GM12878 (cell line): ENCODE data around the gene MYO18B. TPM values are rescaled to one million over a fixed set of nuclear protein-coding genes. Genes with fewer than 3 reads are reported as not detected.

Experiments
- ATAC-seq: fragments of 200-7000 bp; cut with Tn5 transposase; 3 replicates; pipeline ENCODE4 v1.9.1; 2020; ENCODE audit warnings: mild to moderate bottlenecking, moderate library complexity
- BruUV-seq: library from RNA; stranded (reverse); fragments of 400-500 nt; replicated peaks from 2 replicates; lab custom pipeline; 2021; lab: Mats Ljungman, UMichigan
- CTCF ChIA-PET: fragments of 300-600 bp; sonication (Branson Sonifier 250); formaldehyde crosslinking; extraction: SDS; loops from one replicate; lab custom pipeline; 2021; ENCODE audit warnings: inconsistent platforms; lab: Yijun Ruan, JAX
- POLR2A ChIA-PET: fragments of 350-600 bp; formaldehyde crosslinking; extraction: SDS; loops from one replicate; lab custom pipeline; 2021; ENCODE audit warnings: inconsistent platforms; lab: Charles Lee
- RAD21 ChIA-PET: fragments of 300-600 bp; sonication (Branson Sonifier 250); formaldehyde crosslinking; loops from one replicate; lab custom pipeline; 2023; ENCODE audit warnings: antibody characterized with exemption; ENCODE audit not compliant: unreplicated experiment; lab: Charles Lee
- SMC1A ChIA-PET: fragments of 300-600 bp; sonication (Branson Sonifier 250); formaldehyde crosslinking; loops from one replicate; lab custom pipeline; 2023; ENCODE audit not compliant: unreplicated experiment, uncharacterized antibody; lab: Charles Lee
- DNase-seq: peaks from one replicate; pipeline ENCODE4 v3.0.0-alpha.2; 2011; ENCODE audit warnings: low read depth, low spot score
- FAIRE-seq: peaks from 3 replicates; lab custom pipeline; 2011; peaks lifted over from hg19 to GRCh38; lab: Jason Lieb, UNC
- H2AFZ ChIP-seq: 2 replicates; pipeline ENCODE4 v1.6.0; 2011; ENCODE audit warnings: low read depth, low read length, control low read depth; ENCODE audit not compliant: control insufficient read depth
- H3K27ac ChIP-seq: 2 replicates; pipeline ENCODE4 v1.5.1; 2011; ENCODE audit warnings: control low read depth; ENCODE audit not compliant: control insufficient read depth, insufficient read depth
- H3K27me3 ChIP-seq, 2 experiments: replicated peaks in 1 of 2; 2 replicates each; pipeline versions ENCODE4 v1.6.0 to v1.6.1; 2011; ENCODE audit warnings: low read length in 1 of 2; ENCODE audit not compliant: control insufficient read depth in 2 of 2, insufficient read depth in 2 of 2
- H3K36me3 ChIP-seq, 2 experiments: 2 replicates each; pipeline ENCODE4 v1.5.1; 2011; ENCODE audit warnings: low read length in 1 of 2; ENCODE audit not compliant: control insufficient read depth in 2 of 2, insufficient read depth in 2 of 2
- H3K4me1 ChIP-seq: 2 replicates; pipeline ENCODE4 v1.6.1; 2011; ENCODE audit warnings: mild to moderate bottlenecking, low read length, moderate library complexity, mixed read lengths; ENCODE audit not compliant: control insufficient read depth, insufficient read depth
- H3K4me2 ChIP-seq: 2 replicates; pipeline ENCODE4 v1.6.0; 2011; ENCODE audit warnings: control low read depth; ENCODE audit not compliant: control insufficient read depth, insufficient read depth
- H3K4me3 ChIP-seq: fragments of 200-600 bp; sonication (generic); 2 replicates; pipeline ENCODE4 v1.5.1; 2016
- H3K79me2 ChIP-seq: 2 replicates; pipeline ENCODE4 v1.6.0; 2011; ENCODE audit warnings: low read length; ENCODE audit not compliant: control insufficient read depth, insufficient read depth
- H3K9ac ChIP-seq: 2 replicates; pipeline ENCODE4 v1.8.0; 2011; ENCODE audit warnings: low read length, control low read depth, mixed read lengths; ENCODE audit not compliant: control insufficient read depth, insufficient read depth
- H3K9me3 ChIP-seq: replicated peaks from 3 replicates; pipeline ENCODE4 v1.5.1; 2011; ENCODE audit warnings: mild to moderate bottlenecking, low read length; ENCODE audit not compliant: control insufficient read depth, insufficient read depth
- H4K20me1 ChIP-seq: 2 replicates; pipeline ENCODE4 v1.6.0; 2011; ENCODE audit not compliant: control insufficient read depth, insufficient read depth
- BCL11A ChIP-seq: IDR thresholded peaks from 2 replicates; pipeline ENCODE4 v1.6.1; 2011; ENCODE audit warnings: low read depth, low read length
- EGR1 ChIP-seq, 2 experiments: IDR thresholded peaks; 1 replicate in 1 of 2; 2 replicates in 1 of 2; pipeline ENCODE4 v1.6.1; 2011 to 2012; ENCODE audit warnings: low read depth in 2 of 2, low read length in 2 of 2, borderline replicate concordance in 1 of 2, mild to moderate bottlenecking in 1 of 2, moderate library complexity in 1 of 2
- JUND ChIP-seq: IDR thresholded peaks from 2 replicates; pipeline ENCODE4 v1.6.1; 2012; ENCODE audit warnings: low read depth, mild to moderate bottlenecking, low read length, improper control_type of control experiment, moderate library complexity
- MTA2 ChIP-seq: fragments of 450-650 bp; IDR thresholded peaks from 2 replicates; pipeline ENCODE4 v1.6.1; 2016; ENCODE audit warnings: low read depth, mild to moderate bottlenecking, moderate library complexity
- PML ChIP-seq: IDR thresholded peaks from 2 replicates; pipeline ENCODE4 v1.6.1; 2012; ENCODE audit warnings: low read length, inconsistent platforms
- SREBF1 ChIP-seq: IDR thresholded peaks from 2 replicates; pipeline ENCODE4 v1.6.1; 2012; ENCODE audit warnings: mild to moderate bottlenecking, low read length
- TCF3 ChIP-seq: IDR thresholded peaks from 2 replicates; pipeline ENCODE4 v1.6.1; 2012; ENCODE audit warnings: low read depth, mild to moderate bottlenecking, low read length, borderline replicate concordance; ENCODE audit not compliant: insufficient read depth
- YBX1 ChIP-seq: fragments of 450-650 bp; IDR thresholded peaks from 2 replicates; pipeline ENCODE4 v1.6.1; 2016; ENCODE audit warnings: antibody characterized with exemption
- WGBS: methylation state at CpG from one replicate; pipeline ENCODE4 v1.1.6; 2016; ENCODE audit warnings: low lambda C conversion rate; ENCODE audit not compliant: insufficient replicate concordance, insufficient coverage; ENCODE audit errors: missing lambda C conversion rate; 5-methylcytosine and 5-hydroxymethylcytosine counted together
- in situ Hi-C: fragments of 300-500 bp; cut with MboI; formaldehyde crosslinking; loops from 9 replicates; pipeline ENCODE4 v1.14.3; 2018; ENCODE audit warnings: mixed read lengths
- intact Hi-C: fragments of 100-400 bp; cut with micrococcal nuclease; formaldehyde crosslinking; loops from one replicate; pipeline ENCODE4 v1.14.2; 2022; ENCODE audit not compliant: unreplicated experiment
- polyA plus RNA-seq, 11 experiments: library from polyadenylated mRNA; depleted of rRNA in 4 of 11; unstranded in 6 of 11; stranded (reverse) in 5 of 11; fragments of >200 nt; fragmentation: Nextera tagmentation in 4 of 11; fragmentation: Illumina TruSeq in 1 of 11; extraction: Ambion mirVana in 4 of 11; extraction: Trizol in 1 of 11; gene quantifications; 1 replicate in 1 of 11; 2 replicates in 10 of 11; pipeline versions ENCODE4 v1.2.1 to v1.2.3, GENCODE V29; 2011 to 2016; ENCODE audit warnings: inconsistent platforms in 2 of 11, missing spikeins in 2 of 11, low read depth in 1 of 11
- total RNA-seq, 4 experiments: library from RNA; depleted of rRNA in 3 of 4; stranded (reverse); fragments of >200 nt in 3 of 4; fragmentation: Illumina TruSeq in 1 of 4; extraction: Trizol in 1 of 4; gene quantifications; 2 replicates each; pipeline versions ENCODE4 v1.2.1 to v1.2.3, GENCODE V29; 2013 to 2021
- TF ChIP-seq, protein P1 (sequence below): fragments of 450-650 bp; IDR thresholded peaks from 2 replicates; pipeline ENCODE4 v1.6.1; 2016; ENCODE audit warnings: mild to moderate bottlenecking
- TF ChIP-seq, protein P2 (sequence below): IDR thresholded peaks from 2 replicates; pipeline ENCODE4 v1.6.1; 2012; ENCODE audit warnings: low read depth, low read length, improper control_type of control experiment
- TF ChIP-seq, protein P3 (sequence below): IDR thresholded peaks from 2 replicates; pipeline ENCODE4 v1.6.1; 2011; ENCODE audit warnings: borderline replicate concordance, low read depth, mild to moderate bottlenecking, moderate library complexity, low read length; ENCODE audit not compliant: insufficient read depth, poor library complexity, severe bottlenecking
- TF ChIP-seq, protein P4 (sequence below), 3 experiments: IDR thresholded peaks in 2 of 3; conservative IDR thresholded peaks in 1 of 3; 2 replicates each; pipeline ENCODE4 v1.5.1; 2011; ENCODE audit warnings: low read depth in 3 of 3, low read length in 3 of 3, mild to moderate bottlenecking in 3 of 3, control low read depth in 2 of 3, moderate library complexity in 2 of 3, inconsistent platforms in 1 of 3, mixed read lengths in 1 of 3; ENCODE audit not compliant: control insufficient read depth in 2 of 3, insufficient read depth in 1 of 3; ENCODE audit errors: extremely low read depth in 1 of 3
- TF ChIP-seq, protein P5 (sequence below): fragments of 450-650 bp; IDR thresholded peaks from 2 replicates; pipeline ENCODE4 v1.6.1; 2016; ENCODE audit warnings: mild to moderate bottlenecking

MYO18B gene
- total and polyA plus RNA-seq, 10 of the 15 experiments (the other 5 are each of a cell fraction or from before 2014, with no cell fraction given), result 0.05 to 2.1 (median 0.51) TPM; not detected in 1

DNA sequence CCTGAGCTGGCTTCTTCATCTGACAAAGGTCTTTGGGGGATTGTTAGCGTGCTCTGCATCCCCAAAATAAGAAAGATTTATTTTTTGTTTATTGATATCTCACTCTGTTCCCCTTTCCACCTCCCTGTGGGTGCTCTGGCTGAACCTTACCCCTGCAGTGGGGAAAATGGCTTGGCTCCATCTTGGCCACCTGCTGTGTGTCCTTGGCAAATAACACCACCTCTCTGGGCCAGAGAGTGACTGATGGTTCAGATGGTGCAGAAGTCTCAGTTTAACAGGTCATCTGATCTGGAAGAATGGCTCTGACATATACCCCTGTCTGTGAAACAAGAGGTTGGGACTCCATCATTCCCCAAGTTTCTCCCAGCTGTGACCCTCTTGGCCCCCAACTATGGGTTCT lies 157.6 kb downstream of the MYO18B start:
- intact Hi-C loops (loop anchor here (5.0 kb wide), 1 partner anchor 433 kb away; no protein-coding TSS in a partner anchor), in situ Hi-C loops (loop anchor here (5.0 kb wide), 1 partner anchor 433 kb away; no protein-coding TSS in a partner anchor)
- Histone ChIP-seq H3K4me2 (no peak overlapping the region), H3K27me3 (no peaks in the 10 kb centered on the region; a peak in 1 of 4 replicates), H3K9me3 (no peaks in the 10 kb centered on the region; the same call in 2 of the 3 replicates), H2AFZ (no peak overlapping the region), H3K79me2 (no peaks in the 10 kb centered on the region), H4K20me1 (no peaks in the 10 kb centered on the region), H3K9ac (no peak overlapping the region), H3K27ac (no peak overlapping the region), H3K36me3 (no peaks in the 10 kb centered on the region), H3K4me1 (no peaks in the 10 kb centered on the region), H3K4me3 (no peak overlapping the region)
- ChIA-PET POLR2A (no interaction called here), CTCF (no interaction called here), SMC1A (no interaction called here), RAD21 (no interaction called here)
- no TSS peak for BruUV-seq
- TF ChIP-seq EGR1 (IDR thresholded peaks at IDR 0.05; ENCODE audit: borderline replicate concordance in 1 of 2, low read depth in 2 of 2, low read length in 2 of 2), result no peak
- TF ChIP-seq, protein P1, sequence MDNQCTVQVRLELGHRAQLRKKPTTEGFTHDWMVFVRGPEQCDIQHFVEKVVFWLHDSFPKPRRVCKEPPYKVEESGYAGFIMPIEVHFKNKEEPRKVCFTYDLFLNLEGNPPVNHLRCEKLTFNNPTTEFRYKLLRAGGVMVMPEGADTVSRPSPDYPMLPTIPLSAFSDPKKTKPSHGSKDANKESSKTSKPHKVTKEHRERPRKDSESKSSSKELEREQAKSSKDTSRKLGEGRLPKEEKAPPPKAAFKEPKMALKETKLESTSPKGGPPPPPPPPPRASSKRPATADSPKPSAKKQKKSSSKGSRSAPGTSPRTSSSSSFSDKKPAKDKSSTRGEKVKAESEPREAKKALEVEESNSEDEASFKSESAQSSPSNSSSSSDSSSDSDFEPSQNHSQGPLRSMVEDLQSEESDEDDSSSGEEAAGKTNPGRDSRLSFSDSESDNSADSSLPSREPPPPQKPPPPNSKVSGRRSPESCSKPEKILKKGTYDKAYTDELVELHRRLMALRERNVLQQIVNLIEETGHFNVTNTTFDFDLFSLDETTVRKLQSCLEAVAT, result no peak
- TF ChIP-seq, protein P2, sequence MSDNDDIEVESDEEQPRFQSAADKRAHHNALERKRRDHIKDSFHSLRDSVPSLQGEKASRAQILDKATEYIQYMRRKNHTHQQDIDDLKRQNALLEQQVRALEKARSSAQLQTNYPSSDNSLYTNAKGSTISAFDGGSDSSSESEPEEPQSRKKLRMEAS, result no peak
- TF ChIP-seq, protein P3, sequence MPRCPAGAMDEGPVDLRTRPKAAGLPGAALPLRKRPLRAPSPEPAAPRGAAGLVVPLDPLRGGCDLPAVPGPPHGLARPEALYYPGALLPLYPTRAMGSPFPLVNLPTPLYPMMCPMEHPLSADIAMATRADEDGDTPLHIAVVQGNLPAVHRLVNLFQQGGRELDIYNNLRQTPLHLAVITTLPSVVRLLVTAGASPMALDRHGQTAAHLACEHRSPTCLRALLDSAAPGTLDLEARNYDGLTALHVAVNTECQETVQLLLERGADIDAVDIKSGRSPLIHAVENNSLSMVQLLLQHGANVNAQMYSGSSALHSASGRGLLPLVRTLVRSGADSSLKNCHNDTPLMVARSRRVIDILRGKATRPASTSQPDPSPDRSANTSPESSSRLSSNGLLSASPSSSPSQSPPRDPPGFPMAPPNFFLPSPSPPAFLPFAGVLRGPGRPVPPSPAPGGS, result no peak
- TF ChIP-seq MTA2, result no peak
- TF ChIP-seq, protein P4, sequence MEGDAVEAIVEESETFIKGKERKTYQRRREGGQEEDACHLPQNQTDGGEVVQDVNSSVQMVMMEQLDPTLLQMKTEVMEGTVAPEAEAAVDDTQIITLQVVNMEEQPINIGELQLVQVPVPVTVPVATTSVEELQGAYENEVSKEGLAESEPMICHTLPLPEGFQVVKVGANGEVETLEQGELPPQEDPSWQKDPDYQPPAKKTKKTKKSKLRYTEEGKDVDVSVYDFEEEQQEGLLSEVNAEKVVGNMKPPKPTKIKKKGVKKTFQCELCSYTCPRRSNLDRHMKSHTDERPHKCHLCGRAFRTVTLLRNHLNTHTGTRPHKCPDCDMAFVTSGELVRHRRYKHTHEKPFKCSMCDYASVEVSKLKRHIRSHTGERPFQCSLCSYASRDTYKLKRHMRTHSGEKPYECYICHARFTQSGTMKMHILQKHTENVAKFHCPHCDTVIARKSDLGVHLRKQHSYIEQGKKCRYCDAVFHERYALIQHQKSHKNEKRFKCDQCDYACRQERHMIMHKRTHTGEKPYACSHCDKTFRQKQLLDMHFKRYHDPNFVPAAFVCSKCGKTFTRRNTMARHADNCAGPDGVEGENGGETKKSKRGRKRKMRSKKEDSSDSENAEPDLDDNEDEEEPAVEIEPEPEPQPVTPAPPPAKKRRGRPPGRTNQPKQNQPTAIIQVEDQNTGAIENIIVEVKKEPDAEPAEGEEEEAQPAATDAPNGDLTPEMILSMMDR (IDR thresholded peaks at IDR 0.05 in 2 of 3, conservative IDR thresholded peaks at IDR 0.05 in 1 of 3; ENCODE audit: control insufficient read depth in 2 of 3, extremely low read depth in 1 of 3, insufficient read depth in 1 of 3, low read depth in 3 of 3, low read length in 3 of 3), result no peak
- no peak for TF ChIP-seq TCF3
- no peak for TF ChIP-seq JUND
- no peak for TF ChIP-seq PML
- TF ChIP-seq, protein P5, sequence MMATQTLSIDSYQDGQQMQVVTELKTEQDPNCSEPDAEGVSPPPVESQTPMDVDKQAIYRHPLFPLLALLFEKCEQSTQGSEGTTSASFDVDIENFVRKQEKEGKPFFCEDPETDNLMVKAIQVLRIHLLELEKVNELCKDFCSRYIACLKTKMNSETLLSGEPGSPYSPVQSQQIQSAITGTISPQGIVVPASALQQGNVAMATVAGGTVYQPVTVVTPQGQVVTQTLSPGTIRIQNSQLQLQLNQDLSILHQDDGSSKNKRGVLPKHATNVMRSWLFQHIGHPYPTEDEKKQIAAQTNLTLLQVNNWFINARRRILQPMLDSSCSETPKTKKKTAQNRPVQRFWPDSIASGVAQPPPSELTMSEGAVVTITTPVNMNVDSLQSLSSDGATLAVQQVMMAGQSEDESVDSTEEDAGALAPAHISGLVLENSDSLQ, result no peak
- no peak for TF ChIP-seq YBX1
- no peak for TF ChIP-seq BCL11A
- TF ChIP-seq SREBF1, result no peak
- ATAC-seq (no peak), FAIRE-seq (no peak), DNase-seq (no peak)
- WGBS, result 0% methylated on average over 1 of the region's 1 CpG
